Head of caudate nucleus (tissue), 42 donors: ENCODE measurements around the gene TMEM132D.
A peak's percentile ranks its signal among the peaks of the same experiment; 100 is the strongest.
"Not testable (repeated sequence)": the region's sequence is repeated elsewhere in the genome, so short reads cannot be mapped to it uniquely, and the experiment has no call there.

Experiments used
- DNase-seq, 42 donors: peaks; one replicate each; pipeline versions ENCODE4 v3.0.0 to v3.0.0-alpha.2; 2020 to 2021; ENCODE audit warnings: mixed read lengths in 7 of 42
- intact Hi-C: fragments of 100-400 bp; cut with DNase I; formaldehyde crosslinking; loops from one replicate; pipeline ENCODE4 v1.15.0; 2022

Gene TMEM132D

GRCh38 chr12:129903956-129904829 is at the start of gene TMEM132D:
TMEM132D (minus strand) TSS chr12:129904025.
- peak in 34 of 42 donors; percentile 9 to 70 (median 44) for DNase-seq
- intact Hi-C loops = loop anchor here (10.0 kb wide), 1 partner anchor 939 kb away; no protein-coding TSS in a partner anchor

GRCh38 chr12:129949651-129950050 is 45.8 kb upstream of the TMEM132D start:
- intact Hi-C loops = no loop called here
- peak in 13 of 42 donors; percentile 3 to 45 (median 21) for DNase-seq

DNA sequence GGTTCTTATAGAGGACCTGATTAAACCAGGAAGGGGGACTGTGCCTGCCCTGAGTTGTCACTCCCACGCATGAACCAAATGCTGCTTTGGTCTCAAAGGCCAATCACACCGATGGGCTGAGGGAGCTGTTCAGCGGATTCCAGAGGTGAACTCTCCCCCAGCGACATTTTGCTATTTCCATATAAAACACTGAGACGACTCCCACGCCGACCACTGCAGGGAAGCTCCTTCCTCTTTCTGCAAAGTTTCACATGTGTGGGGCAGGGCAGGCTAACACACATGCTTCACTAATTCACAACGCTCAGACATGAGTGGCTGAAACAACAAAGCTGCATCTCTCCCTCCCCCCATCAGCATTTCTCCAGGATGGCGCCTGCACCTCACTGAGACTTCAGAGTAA is 37.8 kb upstream of the TMEM132D start:
- intact Hi-C loops = no loop called here
- peak in 1 of 42 donors; percentile 23 for DNase-seq

- peak in 2 of 42 donors; percentile 12 to 34 for DNase-seq
- intact Hi-C loops = no loop called here
These were observed 34.3 kb upstream of the TMEM132D start for GRCh38 chr12:129938089-129938488.

DNA sequence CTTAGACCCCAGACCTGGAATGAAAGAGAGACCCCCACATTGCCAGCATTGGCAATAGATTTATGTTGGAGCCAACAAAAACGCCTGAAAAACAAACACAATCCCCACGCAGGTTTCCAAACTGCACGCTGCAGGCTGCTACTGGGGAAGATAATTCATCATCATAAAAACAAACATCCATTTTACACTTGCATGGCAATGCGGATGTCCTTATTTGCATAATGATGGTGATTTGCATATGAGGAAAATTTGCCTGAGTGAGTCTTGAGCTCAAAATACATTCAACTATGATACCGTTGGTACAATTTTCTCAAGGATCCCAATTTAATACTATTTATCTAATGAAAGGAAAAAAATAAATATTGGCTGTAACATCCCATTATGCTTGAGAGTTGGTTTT is 33.6 kb upstream of the TMEM132D start:
- peak in 1 of 42 donors; percentile 6 for DNase-seq
- intact Hi-C loops = no loop called here

- intact Hi-C loops = no loop called here
- no peak for DNase-seq
These were observed 24.8 kb upstream of the TMEM132D start for GRCh38 chr12:129928643-129929042.

DNA sequence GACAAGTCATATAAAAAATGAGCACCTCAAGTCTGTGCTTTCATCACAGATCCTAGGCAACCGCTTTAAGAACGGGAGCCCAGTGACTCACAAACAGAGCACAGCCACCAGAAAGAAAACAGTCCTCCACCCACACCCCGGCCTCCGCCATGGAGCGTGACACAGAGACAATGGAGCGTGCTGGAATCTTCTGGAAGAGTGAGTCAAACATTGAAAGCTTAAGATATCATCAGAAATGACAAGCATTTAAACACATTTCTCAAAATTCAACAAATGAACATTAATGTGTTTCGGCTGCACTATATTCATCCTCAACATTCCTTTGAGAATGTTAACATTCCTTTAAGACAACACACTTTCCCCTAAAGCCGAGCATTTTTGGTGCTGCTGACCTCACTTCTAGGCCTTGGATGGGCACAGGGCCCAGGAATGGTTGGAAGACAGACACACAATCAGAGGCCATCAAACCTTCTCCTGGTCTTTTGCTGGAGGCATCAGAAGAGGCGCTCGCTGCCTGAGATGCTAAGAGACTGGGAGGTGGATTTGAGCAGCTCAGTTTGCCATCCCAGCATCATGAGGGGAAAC is 23.6 kb upstream of the TMEM132D start:
- peak in 31 of 42 donors; percentile 29 to 78 (median 54) for DNase-seq
- intact Hi-C loops = no loop called here

- intact Hi-C loops = loop anchor here (5.0 to 10.0 kb wide), 2 partner anchors 101 to 1127 kb away; no protein-coding TSS in a partner anchor
- peak; percentile 74 to 95 (median 86) for DNase-seq
These were observed 7.7 kb upstream of the TMEM132D start for GRCh38 chr12:129911428-129912049.

DNA sequence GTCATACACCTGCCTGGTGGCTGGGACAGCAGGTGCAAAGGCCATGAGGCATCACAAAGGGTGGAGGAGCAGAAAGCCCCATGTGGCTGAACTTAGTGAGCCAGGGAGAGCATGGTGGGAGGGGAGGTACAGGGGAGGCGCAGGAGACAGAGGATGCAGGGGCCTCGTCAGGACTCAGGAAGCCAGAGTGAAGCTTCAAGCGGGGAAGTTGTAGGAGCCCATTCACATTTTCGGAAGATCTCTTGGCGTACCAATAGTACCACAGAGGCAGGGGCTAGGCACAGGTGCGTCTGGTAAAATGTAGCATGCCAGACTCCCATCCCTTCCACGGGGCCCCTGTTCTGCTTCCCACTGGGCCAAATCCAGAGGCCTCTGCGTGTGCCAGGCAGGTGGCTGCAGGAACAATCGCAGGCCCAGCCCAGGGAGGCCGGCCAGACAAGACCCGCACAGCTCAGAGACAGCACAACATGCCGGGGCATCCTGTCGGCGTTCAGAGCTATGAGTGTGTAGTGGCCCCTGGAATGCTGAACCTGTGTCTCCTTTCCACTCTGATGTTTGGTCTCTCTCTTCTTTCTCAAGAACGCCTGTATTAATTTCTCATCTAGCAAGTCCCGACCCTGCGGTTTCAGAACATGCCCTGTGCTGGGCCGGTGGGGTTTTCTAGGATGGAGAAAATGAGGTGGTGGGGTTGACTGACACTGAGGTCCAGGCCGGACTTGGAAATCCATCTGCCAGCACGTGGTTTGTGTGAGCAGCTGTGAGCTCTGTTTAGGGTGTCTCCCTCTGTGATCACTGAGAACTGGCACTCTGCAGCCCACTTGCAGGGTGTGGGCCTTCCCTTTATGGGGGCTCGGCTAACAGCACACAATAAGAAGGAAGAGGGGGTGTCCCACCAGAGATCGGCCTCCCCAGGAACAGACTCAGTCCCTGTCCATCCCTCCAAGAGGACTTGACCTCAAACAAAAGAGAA is 5.5 kb upstream of the TMEM132D start:
- intact Hi-C loops = loop anchor here (5.0 to 10.0 kb wide), 3 partner anchors 103 to 1125 kb away; no protein-coding TSS in a partner anchor

GRCh38 chr12:129903092-129903945 is 506 bp downstream of the TMEM132D start:
- intact Hi-C loops = loop anchor here (10.0 kb wide), 1 partner anchor 939 kb away; no protein-coding TSS in a partner anchor
- peak in 13 of 42 donors; percentile 11 to 52 (median 23) for DNase-seq

More for the DNA sequence above, 5.5 kb upstream of the TMEM132D start:
- peak in 2 of 42 donors; percentile 32 to 34 for DNase-seq

DNA sequence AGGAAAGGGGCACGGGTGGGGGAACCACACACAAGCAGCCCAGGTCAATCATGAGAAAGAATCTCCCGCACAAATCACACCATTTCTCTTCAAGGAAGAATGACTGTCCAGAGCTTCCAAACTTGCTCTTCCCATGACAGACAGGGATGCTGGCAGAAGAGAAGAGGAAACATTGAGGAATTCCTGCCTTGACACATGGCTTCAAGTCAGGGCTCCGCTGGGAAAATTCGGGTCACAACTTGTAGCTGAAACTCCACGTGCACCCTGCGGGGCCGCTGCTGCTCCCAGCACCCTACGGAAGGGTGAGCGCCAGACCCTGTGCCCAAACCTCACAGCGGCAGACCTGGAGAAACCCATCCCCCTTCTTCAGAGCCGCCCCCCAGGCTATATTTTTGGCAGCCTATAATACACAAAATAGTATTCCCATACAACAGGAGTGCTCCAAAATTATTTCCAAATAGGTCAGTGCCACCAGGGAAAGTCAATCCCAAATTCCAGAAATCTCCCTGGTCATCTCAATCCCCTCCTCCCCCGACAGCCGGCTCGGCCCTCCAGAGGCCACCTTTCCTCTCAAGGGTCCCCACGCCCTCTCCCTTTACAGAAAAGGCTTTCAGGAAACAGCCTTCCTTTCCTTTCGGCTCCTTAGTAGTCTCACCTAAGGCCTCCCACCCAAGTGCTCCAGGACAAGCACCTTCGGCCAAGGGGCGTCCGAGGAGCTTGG is 1.3 kb downstream of the TMEM132D start:
- DNase-seq = peak in 16 of 42 donors; percentile 12 to 53 (median 34)
- intact Hi-C loops = loop anchor here (10.0 kb wide), 1 partner anchor 938 kb away; no protein-coding TSS in a partner anchor

DNA sequence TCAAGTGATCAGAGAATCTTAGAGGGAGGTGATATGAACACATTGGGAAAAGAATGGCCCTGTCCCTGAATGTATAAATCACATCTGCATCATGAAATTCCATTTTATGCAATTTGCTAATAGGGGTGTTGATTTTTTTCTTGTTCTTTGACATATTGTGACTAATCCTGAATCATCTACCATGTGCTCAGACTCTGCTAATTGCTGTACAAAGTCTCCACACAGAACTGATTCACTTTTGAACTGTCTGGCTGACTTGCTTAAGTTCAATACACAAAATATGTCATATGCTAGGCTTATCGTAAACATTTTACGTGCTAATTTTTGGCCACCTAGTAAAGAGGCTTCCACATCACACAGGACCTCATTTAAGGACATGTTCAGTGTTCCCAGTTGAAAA is 2.6 kb downstream of the TMEM132D start:
- intact Hi-C loops = loop anchor here (10.0 kb wide), 1 partner anchor 936 kb away; no protein-coding TSS in a partner anchor
- peak in 3 of 42 donors; percentile 19 to 35 (median 22) for DNase-seq

DNA sequence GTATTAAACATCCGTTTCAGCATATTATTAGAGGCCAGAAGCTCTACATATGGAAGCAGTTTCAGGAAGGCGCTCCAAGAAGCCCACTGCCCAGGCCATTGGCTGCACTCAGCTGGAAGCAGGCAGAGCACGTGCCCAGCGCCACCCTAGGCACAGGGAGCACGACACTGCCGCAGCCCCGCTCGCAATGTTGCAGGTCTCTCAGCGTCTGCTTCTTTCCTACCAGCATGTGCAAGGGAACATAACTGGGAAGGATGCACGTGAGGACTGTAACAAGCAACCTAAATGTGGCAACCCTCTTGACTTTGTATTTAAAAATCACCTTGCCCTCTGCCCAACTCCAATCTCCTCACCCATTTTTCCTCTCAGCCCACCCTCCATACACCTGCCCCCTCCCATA is 3.5 kb downstream of the TMEM132D start:
- intact Hi-C loops = loop anchor here (10.0 kb wide), 1 partner anchor 936 kb away; no protein-coding TSS in a partner anchor

GRCh38 chr12:129899045-129899444 is 4.8 kb downstream of the TMEM132D start:
- DNase-seq, intact Hi-C loops: not testable (repeated sequence)

More for the DNA sequence above, 3.5 kb downstream of the TMEM132D start:
- DNase-seq = no peak

- intact Hi-C loops = no loop called here
- no peak for DNase-seq
These were observed 10.1 kb downstream of the TMEM132D start for GRCh38 chr12:129893691-129894090.

DNA sequence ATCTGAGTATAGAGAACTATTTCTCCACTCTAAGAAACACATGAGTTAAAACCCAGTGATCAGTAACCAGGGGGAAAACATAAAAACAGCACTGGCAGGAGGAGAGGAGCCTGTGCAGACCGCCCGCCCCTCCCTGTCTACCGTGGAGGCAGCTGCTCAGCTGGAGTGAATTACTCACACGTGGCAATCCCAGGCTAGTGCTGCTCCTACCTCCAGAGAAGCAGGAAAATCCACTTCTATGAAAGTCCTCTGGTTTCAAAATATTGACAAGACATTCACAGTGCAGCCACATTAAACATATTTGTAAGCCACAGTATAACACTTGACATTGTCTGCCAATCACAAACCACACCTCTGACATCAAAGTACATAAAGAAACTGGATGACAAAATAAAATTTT is 16.7 kb downstream of the TMEM132D start:
- peak in 17 of 42 donors; percentile 16 to 72 (median 32) for DNase-seq
- intact Hi-C loops = no loop called here
